ENCODE data around the gene CFAP161.

Gene CFAP161

GRCh38 chr15:81171286-81171685 is 37.2 kb downstream of the CFAP161 start:
- in situ Hi-C loops (cut with HindIII; ENCODE audit: low pct_ligation_motif_present, low pct_unique_long_range_greater_than_20kb, low sequenced_read_pairs) = no loop called here
- no peak for DNase-seq

GRCh38 chr15:81174125-81174791 is 40.2 kb downstream of the CFAP161 start:
- no peak for DNase-seq
- in situ Hi-C loops (cut with HindIII; ENCODE audit: low pct_ligation_motif_present, low pct_unique_long_range_greater_than_20kb, low sequenced_read_pairs) = no loop called here

GRCh38 chr15:81174792-81175327 is 40.8 kb downstream of the CFAP161 start:
- in situ Hi-C loops (cut with HindIII; ENCODE audit: low pct_ligation_motif_present, low pct_unique_long_range_greater_than_20kb, low sequenced_read_pairs) = no loop called here
- no peak for DNase-seq

GRCh38 chr15:81175496-81175895 is 41.4 kb downstream of the CFAP161 start:
- in situ Hi-C loops (cut with HindIII; ENCODE audit: low pct_ligation_motif_present, low pct_unique_long_range_greater_than_20kb, low sequenced_read_pairs) = no loop called here
- no peak for DNase-seq

- no peak for DNase-seq
- in situ Hi-C loops (cut with HindIII; ENCODE audit: low pct_ligation_motif_present, low pct_unique_long_range_greater_than_20kb, low sequenced_read_pairs) = no loop called here
Measured at GRCh38 chr15:81176291-81176893, 42.3 kb downstream of the CFAP161 start.

- in situ Hi-C loops (cut with HindIII; ENCODE audit: low pct_ligation_motif_present, low pct_unique_long_range_greater_than_20kb, low sequenced_read_pairs) = no loop called here
- DNase-seq = no peak
Measured at GRCh38 chr15:81178365-81178764, 44.3 kb downstream of the CFAP161 start.

GRCh38 chr15:81181220-81181619 is 47.1 kb downstream of the CFAP161 start:
- DNase-seq = no peak
- in situ Hi-C loops (cut with HindIII; ENCODE audit: low pct_ligation_motif_present, low pct_unique_long_range_greater_than_20kb, low sequenced_read_pairs) = no loop called here

GRCh38 chr15:81182031-81182755 is 48.1 kb downstream of the CFAP161 start:
- no peak for DNase-seq
- in situ Hi-C loops (cut with HindIII; ENCODE audit: low pct_ligation_motif_present, low pct_unique_long_range_greater_than_20kb, low sequenced_read_pairs) = no loop called here

- DNase-seq = no peak
- in situ Hi-C loops (cut with HindIII; ENCODE audit: low pct_ligation_motif_present, low pct_unique_long_range_greater_than_20kb, low sequenced_read_pairs) = no loop called here
Measured at GRCh38 chr15:81182756-81183438, 48.8 kb downstream of the CFAP161 start.

- DNase-seq = no peak
- in situ Hi-C loops (cut with HindIII; ENCODE audit: low pct_ligation_motif_present, low pct_unique_long_range_greater_than_20kb, low sequenced_read_pairs) = no loop called here
Measured at GRCh38 chr15:81183439-81183775, 49.3 kb downstream of the CFAP161 start.

GRCh38 chr15:81184188-81184587 is 50.1 kb downstream of the CFAP161 start:
- DNase-seq = no peak
- in situ Hi-C loops (cut with HindIII; ENCODE audit: low pct_ligation_motif_present, low pct_unique_long_range_greater_than_20kb, low sequenced_read_pairs) = no loop called here

- in situ Hi-C loops (cut with HindIII; ENCODE audit: low pct_ligation_motif_present, low pct_unique_long_range_greater_than_20kb, low sequenced_read_pairs) = no loop called here
- DNase-seq = no peak
Measured at GRCh38 chr15:81185631-81186295, 51.7 kb downstream of the CFAP161 start.

- no peak for DNase-seq
- in situ Hi-C loops (cut with HindIII; ENCODE audit: low pct_ligation_motif_present, low pct_unique_long_range_greater_than_20kb, low sequenced_read_pairs) = no loop called here
Measured at GRCh38 chr15:81188354-81188753, 54.3 kb downstream of the CFAP161 start.

GRCh38 chr15:81189583-81190283 is 55.7 kb downstream of the CFAP161 start:
- no peak for DNase-seq

GRCh38 chr15:81190922-81191507 is 56.9 kb downstream of the CFAP161 start:
- no peak for DNase-seq
- in situ Hi-C loops (cut with HindIII; ENCODE audit: low pct_ligation_motif_present, low pct_unique_long_range_greater_than_20kb, low sequenced_read_pairs) = no loop called here

More at GRCh38 chr15:81189583-81190283, 55.7 kb downstream of the CFAP161 start:
- in situ Hi-C loops (cut with HindIII; ENCODE audit: low pct_ligation_motif_present, low pct_unique_long_range_greater_than_20kb, low sequenced_read_pairs) = no loop called here

- in situ Hi-C loops (cut with HindIII; ENCODE audit: low pct_ligation_motif_present, low pct_unique_long_range_greater_than_20kb, low sequenced_read_pairs) = no loop called here
- DNase-seq = no peak
Measured at GRCh38 chr15:81191701-81192100, 57.6 kb downstream of the CFAP161 start.

GRCh38 chr15:81194723-81195122 is 60.7 kb downstream of the CFAP161 start:
- in situ Hi-C loops (cut with HindIII; ENCODE audit: low pct_ligation_motif_present, low pct_unique_long_range_greater_than_20kb, low sequenced_read_pairs) = no loop called here
- no peak for DNase-seq

Data from ACHN (cell line).